ENCODE results near the gene SPI1. TPM values are rescaled to one million over a fixed set of nuclear protein-coding genes. Genes with fewer than 3 reads are reported as not detected.

SPI1 gene
- total RNA-seq, 5 donors from 2014 or later (not counting 1 experiment from before 2014, with no cell fraction given), result 1.8 to 5.8 (median 2.1) TPM

DNA sequence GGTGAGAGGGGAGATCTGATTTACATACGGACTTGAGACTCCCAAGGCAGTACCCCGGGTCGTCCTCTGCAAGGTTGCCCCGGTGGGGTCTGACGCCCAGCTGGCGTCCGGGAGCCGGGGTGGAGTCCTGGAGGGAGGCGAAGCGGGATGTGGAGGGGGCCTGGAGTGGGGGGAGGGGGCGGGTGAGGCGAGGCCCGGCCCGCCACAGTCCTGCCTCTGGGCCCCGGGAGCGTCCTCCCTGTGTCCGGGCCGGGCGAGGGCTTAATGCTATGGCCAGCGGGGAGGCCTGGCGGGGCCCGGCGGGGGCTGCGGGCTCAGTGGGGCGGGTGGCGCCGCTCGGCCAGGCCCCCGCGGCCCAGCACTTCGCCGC is 23.4 kb downstream of the SPI1 start:
- POLR2A ChIA-PET, result no interaction called here

DNA sequence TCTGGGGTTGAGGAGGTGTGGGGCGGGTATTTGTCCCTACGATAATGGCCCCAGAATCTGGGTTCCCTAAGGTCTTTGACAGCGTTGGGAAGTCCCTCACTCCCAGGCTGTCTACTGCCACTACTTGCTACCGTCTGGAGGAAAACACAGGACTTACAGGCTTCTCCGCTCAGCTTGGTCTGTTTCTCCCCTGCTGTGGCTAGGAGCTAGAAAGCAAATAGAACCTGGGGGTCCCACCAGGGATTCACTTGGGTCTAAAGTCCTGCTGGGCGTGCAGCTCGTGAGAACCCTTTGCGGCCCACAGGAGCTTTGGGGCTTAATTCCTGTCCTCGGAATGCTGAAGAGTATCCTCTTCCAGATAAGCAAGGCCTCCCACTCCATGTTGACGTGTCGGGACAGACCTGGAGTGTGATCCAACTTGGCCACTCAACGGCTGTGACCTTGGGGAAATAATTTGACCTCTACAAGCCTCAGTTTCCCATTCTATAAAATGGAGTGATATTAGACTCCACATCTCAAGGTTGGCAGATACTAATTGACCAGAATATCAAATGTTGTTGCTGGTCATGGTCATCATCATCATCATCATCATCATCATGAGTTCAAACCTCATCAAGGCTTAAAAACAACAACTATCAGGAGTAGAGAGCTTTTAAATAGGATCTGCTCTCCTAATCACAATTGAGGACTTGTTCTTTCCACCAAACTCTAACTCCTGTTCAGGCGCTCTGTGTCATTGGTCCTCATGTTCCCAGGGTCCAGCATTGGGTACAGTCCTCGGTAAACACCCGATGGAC is 24.2 kb downstream of the SPI1 start:
- H3K4me1 Mint-ChIP-seq, result peaks cover 0 to under 1% (median under 1%) of the 10 kb centered on the region in 3 donors
- CTCF ChIA-PET, result no interaction called here
- ATAC-seq (replicated peaks in 1 of 4) (no peak), DNase-seq (no peak)
- H3K4me3 Mint-ChIP-seq, result no peak overlapping the region
- H3K27me3 Mint-ChIP-seq, result no peaks in the 10 kb centered on the region
- no peak overlapping the region for H3K27ac Mint-ChIP-seq
- H3K4me1 ChIP-seq (ENCODE audit: control insufficient read depth in 1 of 2, extremely low read depth in 1 of 2, insufficient read depth in 2 of 2, low read length in 2 of 2), result peaks cover 0 to under 1% of the 10 kb centered on the region in 2 experiments
- peaks cover 0 to 14% of the 10 kb centered on the region in 2 experiments for H3K27me3 ChIP-seq (replicated peaks in 1 of 2; ENCODE audit: control insufficient read depth in 2 of 2, extremely low read depth in 1 of 2, insufficient read depth in 2 of 2, low read length in 1 of 2)
- no peaks in the 10 kb centered on the region for H3K9me3 ChIP-seq
- H3K9me3 Mint-ChIP-seq, result no peaks in the 10 kb centered on the region
- WGBS (ENCODE audit: insufficient coverage), result 91% methylated on average over 7 of the region's 15 CpGs
- no peak overlapping the region for H3K27ac ChIP-seq (ENCODE audit: low read length)
- no peaks in the 10 kb centered on the region for H3K36me3 Mint-ChIP-seq
- H3K36me3 ChIP-seq (ENCODE audit: control insufficient read depth in 2 of 2, extremely low read depth in 1 of 2, insufficient read depth in 1 of 2, low read length in 1 of 2), result no peaks in the 10 kb centered on the region
- H3K4me3 ChIP-seq (ENCODE audit: control insufficient read depth in 1 of 2, extremely low read depth in 1 of 2, low read length in 1 of 2), result no peak overlapping the region
- POLR2A ChIA-PET, result no interaction called here

More for the DNA sequence above, 23.4 kb downstream of the SPI1 start:
- H3K36me3 ChIP-seq (ENCODE audit: control insufficient read depth in 2 of 2, extremely low read depth in 1 of 2, insufficient read depth in 1 of 2, low read length in 1 of 2), result no peaks in the 10 kb centered on the region
- H3K27ac ChIP-seq (ENCODE audit: low read length), result no peak overlapping the region
- H3K9me3 ChIP-seq, result no peaks in the 10 kb centered on the region
- H3K36me3 Mint-ChIP-seq, result no peaks in the 10 kb centered on the region
- H3K4me3 ChIP-seq (ENCODE audit: control insufficient read depth in 1 of 2, extremely low read depth in 1 of 2, low read length in 1 of 2), result no peak overlapping the region
- H3K9me3 Mint-ChIP-seq, result no peaks in the 10 kb centered on the region
- H3K4me3 Mint-ChIP-seq, result no peak overlapping the region
- peaks cover 0 to 18% of the 10 kb centered on the region in 2 experiments for H3K27me3 ChIP-seq (replicated peaks in 1 of 2; ENCODE audit: control insufficient read depth in 2 of 2, extremely low read depth in 1 of 2, insufficient read depth in 2 of 2, low read length in 1 of 2)
- 98% methylated on average over 23 of the region's 32 CpGs for WGBS (ENCODE audit: insufficient coverage)
- no peak for DNase-seq
- H3K27ac Mint-ChIP-seq, result no peak overlapping the region
- ATAC-seq (replicated peaks in 1 of 4), result no peak
- no peaks in the 10 kb centered on the region for H3K27me3 Mint-ChIP-seq
- CTCF ChIA-PET, result no interaction called here
- peaks cover 0 to 8% of the 10 kb centered on the region in 2 experiments for H3K4me1 ChIP-seq (ENCODE audit: control insufficient read depth in 1 of 2, extremely low read depth in 1 of 2, insufficient read depth in 2 of 2, low read length in 2 of 2)
- peaks cover 6 to 8% (median 7%) of the 10 kb centered on the region in 3 donors for H3K4me1 Mint-ChIP-seq

DNA sequence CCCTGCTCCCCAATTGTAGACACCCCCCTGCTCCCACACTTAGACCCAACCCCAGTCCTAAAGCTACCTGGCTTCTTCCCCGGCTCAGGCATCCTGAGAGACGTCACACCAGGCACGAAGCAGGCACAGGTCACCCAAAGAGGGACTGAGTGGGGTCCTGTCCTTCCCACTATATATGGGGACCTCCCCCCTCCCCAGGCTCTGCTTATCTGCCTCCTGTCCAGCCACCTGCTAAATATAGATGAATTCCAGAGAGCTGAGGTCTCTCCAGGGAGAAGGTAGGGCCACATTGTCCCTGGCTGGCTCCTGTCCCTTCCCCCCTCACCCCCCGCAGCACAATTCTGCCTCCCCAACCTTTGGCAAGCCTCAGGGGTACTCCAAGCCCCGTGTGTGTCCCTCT is 25.8 kb downstream of the SPI1 start, which contains the start of gene MYBPC3:
Gene MYBPC3 (minus strand): TSS at position 147 of the 400 bp plus-strand sequence. CDS start 55 bp downstream, at position 92.
- 70% methylated on average over 5 of the region's 5 CpGs for WGBS (ENCODE audit: insufficient coverage)
- no peak for DNase-seq
- Mint-ChIP-seq H3K27me3 (no peaks in the 10 kb centered on the region), H3K36me3 (no peaks in the 10 kb centered on the region), H3K27ac (no peak within 1 kb of the TSS), H3K9me3 (no peaks in the 10 kb centered on the region), H3K4me1 (no peaks in the 10 kb centered on the region), H3K4me3 (no peak within 1 kb of the TSS)
- Histone ChIP-seq H3K4me1 (ENCODE audit: control insufficient read depth in 1 of 2, extremely low read depth in 1 of 2, insufficient read depth in 2 of 2, low read length in 2 of 2) (no peaks in the 10 kb centered on the region), H3K9me3 (no peaks in the 10 kb centered on the region), H3K27me3 (replicated peaks in 1 of 2; ENCODE audit: control insufficient read depth in 2 of 2, extremely low read depth in 1 of 2, insufficient read depth in 2 of 2, low read length in 1 of 2) (peaks cover 0 to 23% of the 10 kb centered on the region in 2 experiments), H3K36me3 (ENCODE audit: control insufficient read depth in 2 of 2, extremely low read depth in 1 of 2, insufficient read depth in 1 of 2, low read length in 1 of 2) (no peaks in the 10 kb centered on the region), H3K4me3 (ENCODE audit: control insufficient read depth in 1 of 2, extremely low read depth in 1 of 2, low read length in 1 of 2) (no peak within 1 kb of the TSS), H3K27ac (ENCODE audit: low read length) (no peak within 1 kb of the TSS)
- POLR2A ChIA-PET, result no interaction called here
- no peak for ATAC-seq (replicated peaks in 1 of 4)
- CTCF ChIA-PET, result no interaction called here

DNA sequence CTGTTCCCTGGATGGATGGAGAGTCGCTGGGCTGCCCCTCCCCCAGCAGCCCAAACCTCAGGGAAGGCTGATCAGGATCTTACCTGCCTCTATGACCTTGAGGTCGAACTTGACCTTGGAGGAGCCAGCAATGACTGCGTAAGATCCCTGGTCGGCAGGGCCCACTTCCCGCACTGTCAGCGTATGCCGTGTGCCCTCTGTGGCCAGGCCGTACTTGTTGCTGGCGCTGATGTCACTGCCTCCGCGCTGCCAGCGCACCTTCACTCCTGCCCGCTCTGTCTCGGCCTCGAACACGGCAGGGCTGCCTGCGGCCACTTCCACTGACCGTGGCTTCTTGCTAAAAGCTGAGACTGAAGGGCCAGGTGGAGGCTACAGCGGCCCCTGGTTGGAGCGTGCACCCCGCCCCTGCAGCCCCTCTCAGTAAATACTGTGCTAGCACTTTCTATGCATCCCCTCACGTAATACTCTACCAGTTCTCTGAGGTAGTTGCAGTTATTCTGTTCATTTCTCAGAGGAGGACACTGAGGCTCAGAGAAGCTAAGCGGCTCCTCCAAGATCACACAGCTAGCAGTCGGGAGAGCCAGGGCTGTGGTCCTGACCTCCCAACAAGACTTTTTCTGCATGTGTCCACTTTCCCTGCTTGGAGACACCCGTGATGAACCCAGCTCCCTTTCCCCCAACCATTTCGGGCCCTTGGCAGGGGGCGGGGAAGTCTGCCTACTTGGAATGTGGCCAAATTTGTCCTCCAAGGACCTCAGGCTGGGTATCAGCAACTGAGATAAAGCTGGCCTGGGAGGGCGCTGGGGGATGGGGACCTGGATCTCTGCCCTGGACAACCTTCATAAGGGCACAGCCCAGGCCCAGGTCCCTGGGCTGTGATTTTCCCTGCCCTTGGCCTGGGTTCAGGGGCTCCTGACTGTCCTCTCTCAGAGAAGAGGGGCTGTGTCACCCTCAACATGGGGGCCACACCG is 26.9 kb downstream of the SPI1 start:
- Mint-ChIP-seq H3K36me3 (no peaks in the 10 kb centered on the region), H3K27me3 (no peaks in the 10 kb centered on the region), H3K4me3 (no peak overlapping the region), H3K27ac (no peak overlapping the region), H3K9me3 (no peaks in the 10 kb centered on the region), H3K4me1 (no peaks in the 10 kb centered on the region)
- no peak for ATAC-seq (replicated peaks in 1 of 4)
- no peak overlapping the region for H3K27ac ChIP-seq (ENCODE audit: low read length)
- H3K27me3 ChIP-seq (replicated peaks in 1 of 2; ENCODE audit: control insufficient read depth in 2 of 2, extremely low read depth in 1 of 2, insufficient read depth in 2 of 2, low read length in 1 of 2), result peaks cover 0 to 27% of the 10 kb centered on the region in 2 experiments
- H3K9me3 ChIP-seq, result no peaks in the 10 kb centered on the region
- no peaks in the 10 kb centered on the region for H3K4me1 ChIP-seq (ENCODE audit: control insufficient read depth in 1 of 2, extremely low read depth in 1 of 2, insufficient read depth in 2 of 2, low read length in 2 of 2)
- no peak for DNase-seq
- WGBS (ENCODE audit: insufficient coverage), result 91% methylated on average over 23 of the region's 29 CpGs
- H3K36me3 ChIP-seq (ENCODE audit: control insufficient read depth in 2 of 2, extremely low read depth in 1 of 2, insufficient read depth in 1 of 2, low read length in 1 of 2), result no peaks in the 10 kb centered on the region
- ChIA-PET POLR2A (no interaction called here), CTCF (no interaction called here)
- no peak overlapping the region for H3K4me3 ChIP-seq (ENCODE audit: control insufficient read depth in 1 of 2, extremely low read depth in 1 of 2, low read length in 1 of 2)

DNA sequence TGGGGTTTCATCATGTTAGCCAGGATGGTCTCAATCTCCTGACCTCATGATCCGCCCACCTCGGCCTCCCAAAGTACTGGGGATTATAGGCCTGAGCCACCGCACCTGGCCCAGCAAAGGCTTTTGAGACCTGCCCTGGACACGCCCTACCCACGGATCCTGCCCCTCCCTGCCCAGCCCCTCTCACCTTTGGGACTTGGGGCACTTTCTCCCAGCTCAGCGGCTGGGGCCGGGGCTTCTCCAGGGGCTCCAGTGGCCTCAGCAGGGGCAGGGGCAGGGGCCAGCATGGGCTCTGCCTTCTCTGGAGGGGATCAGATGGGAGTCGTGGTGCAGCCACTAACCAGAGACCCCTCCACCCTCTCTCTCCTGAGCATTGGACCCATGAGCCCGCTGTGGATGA is 28.0 kb downstream of the SPI1 start:
- no peak for DNase-seq

DNA sequence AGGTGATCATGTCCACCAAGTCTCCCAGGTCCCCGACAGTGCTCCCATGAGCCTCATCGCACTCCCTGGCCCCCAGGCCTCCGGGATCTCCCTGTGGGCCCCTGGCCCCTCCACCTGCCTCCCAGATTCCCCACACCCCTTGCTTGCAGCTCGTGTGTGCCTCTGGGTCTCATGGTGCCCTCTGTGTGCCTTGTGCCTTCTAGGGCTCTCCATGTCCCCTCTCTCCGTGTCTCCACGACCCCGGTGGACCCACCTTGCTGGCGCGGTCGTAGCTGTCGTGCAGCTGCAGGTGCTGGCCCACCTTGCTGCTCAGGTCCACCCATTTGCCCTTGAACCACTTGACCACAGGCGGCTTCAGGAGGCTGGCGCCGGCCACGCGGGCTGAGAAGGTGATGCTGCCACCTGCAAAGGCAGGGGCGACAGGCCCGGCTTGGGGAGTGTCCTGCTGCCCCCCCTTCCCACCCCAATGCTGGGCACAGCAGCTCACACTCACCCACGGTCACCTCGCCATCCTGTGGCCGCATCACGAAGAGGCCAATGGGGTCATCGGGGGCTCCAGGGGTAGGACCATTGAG is 28.7 kb downstream of the SPI1 start:
- ATAC-seq (replicated peaks in 1 of 4) (no peak), DNase-seq (no peak)
- 82% methylated on average over 15 of the region's 23 CpGs for WGBS (ENCODE audit: insufficient coverage)
- Mint-ChIP-seq H3K36me3 (no peaks in the 10 kb centered on the region), H3K4me3 (no peak overlapping the region), H3K4me1 (no peaks in the 10 kb centered on the region), H3K27ac (no peak overlapping the region), H3K9me3 (no peaks in the 10 kb centered on the region), H3K27me3 (no peaks in the 10 kb centered on the region)
- Histone ChIP-seq H3K27me3 (replicated peaks in 1 of 2; ENCODE audit: control insufficient read depth in 2 of 2, extremely low read depth in 1 of 2, insufficient read depth in 2 of 2, low read length in 1 of 2) (peaks cover 0 to 27% of the 10 kb centered on the region in 2 experiments), H3K36me3 (ENCODE audit: control insufficient read depth in 2 of 2, extremely low read depth in 1 of 2, insufficient read depth in 1 of 2, low read length in 1 of 2) (no peaks in the 10 kb centered on the region), H3K27ac (ENCODE audit: low read length) (no peak overlapping the region), H3K4me1 (ENCODE audit: control insufficient read depth in 1 of 2, extremely low read depth in 1 of 2, insufficient read depth in 2 of 2, low read length in 2 of 2) (no peaks in the 10 kb centered on the region), H3K4me3 (ENCODE audit: control insufficient read depth in 1 of 2, extremely low read depth in 1 of 2, low read length in 1 of 2) (no peak overlapping the region), H3K9me3 (no peaks in the 10 kb centered on the region)
- ChIA-PET POLR2A (no interaction called here), CTCF (interaction anchor here in 1 of 2 donors (0.6 kb wide), 1 partner anchor 107 kb away, joined by 5 read pairs; no protein-coding TSS in a partner anchor)

More for the DNA sequence above, 28.0 kb downstream of the SPI1 start:
- no peak overlapping the region for H3K4me3 Mint-ChIP-seq
- peaks cover 0 to 27% of the 10 kb centered on the region in 2 experiments for H3K27me3 ChIP-seq (replicated peaks in 1 of 2; ENCODE audit: control insufficient read depth in 2 of 2, extremely low read depth in 1 of 2, insufficient read depth in 2 of 2, low read length in 1 of 2)
- H3K36me3 ChIP-seq (ENCODE audit: control insufficient read depth in 2 of 2, extremely low read depth in 1 of 2, insufficient read depth in 1 of 2, low read length in 1 of 2), result no peaks in the 10 kb centered on the region
- no peak overlapping the region for H3K27ac ChIP-seq (ENCODE audit: low read length)
- ChIA-PET POLR2A (no interaction called here), CTCF (interaction anchor here in 1 of 2 donors (0.6 kb wide), 1 partner anchor 106 kb away, joined by 5 read pairs; no protein-coding TSS in a partner anchor)
- no peak for ATAC-seq (replicated peaks in 1 of 4)
- no peak overlapping the region for H3K4me3 ChIP-seq (ENCODE audit: control insufficient read depth in 1 of 2, extremely low read depth in 1 of 2, low read length in 1 of 2)
- H3K9me3 ChIP-seq, result no peaks in the 10 kb centered on the region
- 83% methylated on average over 2 of the region's 9 CpGs for WGBS (ENCODE audit: insufficient coverage)
- H3K4me1 Mint-ChIP-seq, result no peaks in the 10 kb centered on the region
- H3K27me3 Mint-ChIP-seq, result no peaks in the 10 kb centered on the region
- H3K9me3 Mint-ChIP-seq, result no peaks in the 10 kb centered on the region
- H3K36me3 Mint-ChIP-seq, result no peaks in the 10 kb centered on the region
- no peaks in the 10 kb centered on the region for H3K4me1 ChIP-seq (ENCODE audit: control insufficient read depth in 1 of 2, extremely low read depth in 1 of 2, insufficient read depth in 2 of 2, low read length in 2 of 2)
- no peak overlapping the region for H3K27ac Mint-ChIP-seq

Measured in T-cell (primary cell).